Measurements from ENCODE around the gene SEMA3E.

DNA sequence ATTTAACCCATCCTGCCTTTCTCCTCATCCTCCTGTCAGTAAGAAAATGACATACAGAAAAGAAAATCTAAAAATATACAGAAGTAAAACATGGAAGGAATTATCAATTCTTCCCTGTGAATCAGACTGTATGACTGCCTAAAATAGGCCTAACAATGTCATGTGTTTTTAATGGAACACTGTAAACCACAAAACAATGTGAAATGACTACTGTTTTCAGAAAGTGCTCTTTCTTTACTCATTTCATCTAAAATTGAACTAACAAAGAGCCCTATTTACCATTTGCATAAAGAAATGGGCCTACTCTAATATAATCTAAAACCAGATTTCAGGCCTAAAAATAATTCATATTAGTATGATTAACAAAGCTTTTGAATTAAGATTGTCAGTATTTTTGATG lies 35.7 kb downstream of the SEMA3E start:
- no peak for TF ChIP-seq CTCF (IDR thresholded peaks at IDR 0.05)
- TF ChIP-seq POLR2A (IDR thresholded peaks at IDR 0.05) = no peak
- no peak for TF ChIP-seq POLR2AphosphoS5 (IDR thresholded peaks at IDR 0.05)
